Keratinocyte (primary cell): ENCODE results near the gene THRAP3. TPM values are rescaled to one million over a fixed set of nuclear protein-coding genes. Genes with fewer than 3 reads are reported as not detected.
"Not testable (repeated sequence)": the region's sequence is repeated elsewhere in the genome, so short reads cannot be mapped to it uniquely, and the experiment has no call there.

Source experiments
- DNase-seq: peaks from one replicate; pipeline ENCODE4 v3.0.0-alpha.2; 2011; ENCODE audit warnings: low read depth, missing footprints, low spot score
- FAIRE-seq: peaks from 2 replicates; lab custom pipeline; 2011; peaks lifted over from hg19 to GRCh38; lab: Jason Lieb, UNC
- H2AFZ ChIP-seq: 2 replicates; pipeline ENCODE4 v1.6.0; 2012; ENCODE audit warnings: low read length, control low read depth, inconsistent platforms; ENCODE audit not compliant: control insufficient read depth
- H3K27ac ChIP-seq: 2 replicates; pipeline ENCODE4 v1.5.1; 2011; ENCODE audit warnings: low read length; ENCODE audit not compliant: control insufficient read depth, insufficient read depth
- H3K27me3 ChIP-seq: 3 replicates; pipeline ENCODE4 v1.6.0; 2011; ENCODE audit warnings: low read length; ENCODE audit not compliant: control insufficient read depth, insufficient read depth; ENCODE audit errors: extremely low read depth
- H3K36me3 ChIP-seq, 2 experiments: 2 replicates in 1 of 2; 3 replicates in 1 of 2; pipeline ENCODE4 v1.5.1; 2011; ENCODE audit warnings: low read length in 2 of 2, mild to moderate bottlenecking in 1 of 2; ENCODE audit not compliant: control insufficient read depth in 2 of 2, insufficient read depth in 2 of 2; ENCODE audit errors: extremely low read depth in 1 of 2
- H3K4me1 ChIP-seq: 3 replicates; pipeline ENCODE4 v1.5.1; 2011; ENCODE audit warnings: low read length; ENCODE audit not compliant: control insufficient read depth, insufficient read depth; ENCODE audit errors: extremely low read depth
- H3K4me2 ChIP-seq: 3 replicates; pipeline ENCODE4 v1.6.0; 2011; ENCODE audit warnings: low read depth, low read length; ENCODE audit not compliant: control insufficient read depth, insufficient read depth; ENCODE audit errors: extremely low read depth
- H3K4me3 ChIP-seq, 3 experiments: fragments of 200-600 bp in 1 of 3; sonication (generic) in 1 of 3; 2 replicates in 2 of 3; 3 replicates in 1 of 3; pipeline ENCODE4 v1.5.1; 2011 to 2016; ENCODE audit warnings: low read length in 3 of 3, mild to moderate bottlenecking in 3 of 3, control low read depth in 2 of 3, inconsistent platforms in 1 of 3, low read depth in 1 of 3, mixed read lengths in 1 of 3, mixed run types in 1 of 3, moderate library complexity in 1 of 3; ENCODE audit not compliant: control insufficient read depth in 2 of 3, insufficient read depth in 2 of 3; ENCODE audit errors: extremely low read depth in 1 of 3
- H3K79me2 ChIP-seq: 2 replicates; pipeline ENCODE4 v1.6.0; 2012; ENCODE audit warnings: low read length; ENCODE audit not compliant: control insufficient read depth, insufficient read depth
- H3K9ac ChIP-seq: 3 replicates; pipeline ENCODE4 v1.6.0; 2011; ENCODE audit warnings: low read length; ENCODE audit not compliant: control insufficient read depth, insufficient read depth; ENCODE audit errors: extremely low read depth
- H3K9me1 ChIP-seq: 3 replicates; pipeline ENCODE4 v1.6.0; 2011; ENCODE audit warnings: low read length; ENCODE audit not compliant: control insufficient read depth, insufficient read depth; ENCODE audit errors: extremely low read depth
- H3K9me3 ChIP-seq: 2 replicates; pipeline ENCODE4 v1.5.1; 2012; ENCODE audit warnings: low read depth, low read length; ENCODE audit not compliant: control insufficient read depth
- H4K20me1 ChIP-seq: 3 replicates; pipeline ENCODE4 v1.6.0; 2011; ENCODE audit warnings: low read length; ENCODE audit not compliant: control insufficient read depth, insufficient read depth; ENCODE audit errors: extremely low read depth
- EZH2 ChIP-seq: IDR thresholded peaks from one replicate; pipeline ENCODE4 v1.6.1; 2012; ENCODE audit warnings: inconsistent platforms, mild to moderate bottlenecking, low read length, moderate library complexity
- dilution Hi-C: fragments of 300-500 bp; cut with MboI; formaldehyde crosslinking; loops from one replicate; pipeline ENCODE4 v1.7.0; 2020; ENCODE audit warnings: low sequenced_read_pairs; ENCODE audit not compliant: extremely low pct_ligation_motif_present
- polyA plus RNA-seq, 5 experiments: library from polyadenylated mRNA; depleted of rRNA in 3 of 5; stranded (reverse) in 3 of 5; stranded (forward) in 1 of 5; unstranded in 1 of 5; fragments of >200 nt; gene quantifications; 1 replicate in 1 of 5; 2 replicates in 3 of 5; 3 replicates in 1 of 5; pipeline versions ENCODE4 v1.2.1 to v1.2.3, GENCODE V29; 2011 to 2012; ENCODE audit warnings: missing spikeins in 2 of 5, low read depth in 1 of 5, low replicate concordance in 1 of 5
- TF ChIP-seq, protein P1 (sequence below), 3 experiments: IDR thresholded peaks in 1 of 3; conservative IDR thresholded peaks in 1 of 3; optimal IDR thresholded peaks in 1 of 3; 2 replicates in 2 of 3; 3 replicates in 1 of 3; pipeline versions ENCODE3 to v1.5.1; 2011; ENCODE audit warnings: low read length in 3 of 3, mild to moderate bottlenecking in 3 of 3, moderate library complexity in 2 of 3, control low read depth in 1 of 3, inconsistent platforms in 1 of 3; ENCODE audit not compliant: insufficient read depth in 2 of 3; ENCODE audit errors: extremely low read depth in 1 of 3

Gene THRAP3
- polyA plus RNA-seq, 1 donor (not counting 4 experiments of a cell fraction or from before 2014, with no cell fraction given), result 79.6 TPM

DNA sequence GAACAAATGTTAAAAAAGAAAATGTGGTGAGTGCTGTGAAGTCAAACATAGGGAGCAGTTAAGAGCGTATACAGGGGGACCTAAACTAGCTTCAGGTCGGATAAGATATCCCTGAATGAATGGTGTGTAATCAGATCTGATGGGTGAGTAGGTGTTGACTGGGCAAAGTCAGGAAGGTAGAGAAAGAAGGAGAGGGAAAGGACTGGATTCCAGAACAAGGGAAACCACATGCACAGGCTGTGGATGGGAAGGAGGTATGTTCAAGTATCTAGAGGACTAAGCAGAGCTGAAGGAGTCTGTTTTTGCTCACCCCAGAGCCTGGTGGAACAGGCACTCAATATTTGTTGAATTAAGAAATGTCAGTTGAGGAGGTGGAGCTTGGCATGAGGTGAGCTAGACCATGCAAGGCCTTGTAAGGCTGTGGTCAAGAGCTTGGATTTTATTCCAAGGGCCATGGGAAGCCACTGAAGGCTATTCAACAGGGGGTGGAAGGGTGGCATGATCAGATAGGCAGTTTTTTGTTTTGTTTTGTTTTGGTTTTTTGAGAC is 40.9 kb upstream of the THRAP3 start:
- FAIRE-seq, result peak; percentile 52
- Histone ChIP-seq H3K27ac (no peak overlapping the region), H3K36me3 (peaks cover 25 to 32% of the 10 kb centered on the region in 2 experiments), H4K20me1 (peaks cover 5% of the 10 kb centered on the region), H3K4me3 (no peak overlapping the region), H2AFZ (no peak overlapping the region), H3K9me1 (no peaks in the 10 kb centered on the region), H3K27me3 (no peaks in the 10 kb centered on the region), H3K9ac (no peak overlapping the region), H3K79me2 (peaks cover 3% of the 10 kb centered on the region), H3K4me1 (peaks cover 10% of the 10 kb centered on the region), H3K9me3 (no peaks in the 10 kb centered on the region), H3K4me2 (no peak overlapping the region)
- DNase-seq, result no peak
- dilution Hi-C loops, result no loop called here
- TF ChIP-seq, protein P1, sequence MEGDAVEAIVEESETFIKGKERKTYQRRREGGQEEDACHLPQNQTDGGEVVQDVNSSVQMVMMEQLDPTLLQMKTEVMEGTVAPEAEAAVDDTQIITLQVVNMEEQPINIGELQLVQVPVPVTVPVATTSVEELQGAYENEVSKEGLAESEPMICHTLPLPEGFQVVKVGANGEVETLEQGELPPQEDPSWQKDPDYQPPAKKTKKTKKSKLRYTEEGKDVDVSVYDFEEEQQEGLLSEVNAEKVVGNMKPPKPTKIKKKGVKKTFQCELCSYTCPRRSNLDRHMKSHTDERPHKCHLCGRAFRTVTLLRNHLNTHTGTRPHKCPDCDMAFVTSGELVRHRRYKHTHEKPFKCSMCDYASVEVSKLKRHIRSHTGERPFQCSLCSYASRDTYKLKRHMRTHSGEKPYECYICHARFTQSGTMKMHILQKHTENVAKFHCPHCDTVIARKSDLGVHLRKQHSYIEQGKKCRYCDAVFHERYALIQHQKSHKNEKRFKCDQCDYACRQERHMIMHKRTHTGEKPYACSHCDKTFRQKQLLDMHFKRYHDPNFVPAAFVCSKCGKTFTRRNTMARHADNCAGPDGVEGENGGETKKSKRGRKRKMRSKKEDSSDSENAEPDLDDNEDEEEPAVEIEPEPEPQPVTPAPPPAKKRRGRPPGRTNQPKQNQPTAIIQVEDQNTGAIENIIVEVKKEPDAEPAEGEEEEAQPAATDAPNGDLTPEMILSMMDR (optimal IDR thresholded peaks at IDR 0.05 in 1 of 3, IDR thresholded peaks at IDR 0.05 in 1 of 3, conservative IDR thresholded peaks at IDR 0.05 in 1 of 3; ENCODE audit: extremely low read depth in 1 of 3, insufficient read depth in 2 of 3, low read length in 3 of 3), result no peak
- TF ChIP-seq EZH2, result no peak

DNA sequence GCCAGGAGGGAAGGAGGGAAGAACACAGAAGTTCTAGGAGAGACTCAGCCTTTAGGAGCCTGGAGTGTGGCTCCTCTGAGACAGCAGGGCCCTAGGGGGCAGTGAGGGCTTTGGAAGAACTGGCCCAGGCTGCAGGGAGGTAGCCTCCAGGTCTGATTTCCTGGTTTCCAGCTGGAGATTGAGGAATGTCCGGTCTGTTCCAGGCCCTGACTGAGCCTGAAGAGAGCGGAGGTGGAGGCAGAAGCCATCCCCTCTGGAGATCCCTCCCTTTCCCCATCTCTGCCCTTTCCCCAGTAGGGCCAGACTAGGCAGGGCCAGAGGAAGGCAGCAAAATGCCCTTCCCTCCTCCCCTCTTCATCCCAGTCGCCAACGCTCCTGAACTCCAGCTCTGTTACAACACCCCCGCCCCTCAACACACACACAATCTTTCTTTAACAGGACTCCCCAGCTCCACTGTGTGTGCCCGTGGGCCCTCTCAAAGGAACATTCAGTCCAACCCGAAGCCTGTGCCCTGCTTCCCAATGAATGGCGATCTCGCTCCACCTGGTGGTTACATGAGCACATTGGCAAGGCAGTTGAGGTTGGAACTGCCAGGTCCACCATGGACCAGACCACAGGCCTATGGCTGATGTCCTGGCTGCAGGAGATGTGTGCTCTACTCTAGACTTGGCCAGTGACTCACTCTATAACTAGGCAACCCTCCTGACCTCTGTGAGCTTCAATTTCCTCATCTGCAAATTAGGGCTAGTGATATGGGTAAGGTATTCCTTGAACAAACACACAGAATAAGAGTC is 36.2 kb upstream of the THRAP3 start:
- peak; percentile 98 for FAIRE-seq
- no peak for DNase-seq
- TF ChIP-seq, protein P1 (optimal IDR thresholded peaks at IDR 0.05 in 1 of 3, IDR thresholded peaks at IDR 0.05 in 1 of 3, conservative IDR thresholded peaks at IDR 0.05 in 1 of 3; ENCODE audit: extremely low read depth in 1 of 3, insufficient read depth in 2 of 3, low read length in 3 of 3), result peak; percentile 82 to 100 (median 96)
- TF ChIP-seq EZH2, result no peak
- no peaks in the 10 kb centered on the region for H3K27me3 ChIP-seq
- dilution Hi-C loops, result no loop called here
- H2AFZ ChIP-seq, result peak overlapping the region; percentile 90
- peak overlapping the region in 1 of 3 experiments; percentile 5 for H3K4me3 ChIP-seq
- H3K4me1 ChIP-seq, result peaks cover 9% of the 10 kb centered on the region
- no peaks in the 10 kb centered on the region for H3K36me3 ChIP-seq
- no peaks in the 10 kb centered on the region for H4K20me1 ChIP-seq
- peak overlapping the region; percentile 68 for H3K9ac ChIP-seq
- no peaks in the 10 kb centered on the region for H3K9me3 ChIP-seq
- H3K9me1 ChIP-seq, result no peaks in the 10 kb centered on the region
- no peaks in the 10 kb centered on the region for H3K79me2 ChIP-seq
- peak overlapping the region; percentile 83 for H3K27ac ChIP-seq
- peak overlapping the region; percentile 57 for H3K4me2 ChIP-seq

DNA sequence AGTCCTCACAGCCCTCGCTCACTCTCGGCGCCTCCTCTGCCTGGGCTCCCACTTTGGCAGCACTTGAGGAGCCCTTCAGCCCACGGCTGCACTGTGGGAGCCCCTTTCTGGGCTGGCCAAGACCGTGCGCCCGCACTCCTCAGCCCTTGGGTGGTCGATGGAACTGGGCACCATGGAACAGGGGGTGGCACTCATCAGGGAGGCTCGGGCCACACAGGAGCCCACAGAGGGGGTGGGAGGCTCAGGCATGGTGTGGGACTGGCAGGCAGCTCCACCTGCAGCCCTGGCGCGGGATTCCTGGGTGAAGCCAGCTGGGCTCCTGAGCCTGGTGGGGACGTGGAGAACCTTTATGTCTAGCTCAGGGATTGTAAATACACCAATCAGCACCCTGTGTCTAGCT is 27.4 kb upstream of the THRAP3 start:
- DNase-seq, H3K79me2 ChIP-seq, H3K9me3 ChIP-seq, H3K4me2 ChIP-seq, H3K27ac ChIP-seq, H3K36me3 ChIP-seq, H4K20me1 ChIP-seq, FAIRE-seq, H2AFZ ChIP-seq, H3K4me3 ChIP-seq, H3K9me1 ChIP-seq, H3K9ac ChIP-seq, H3K27me3 ChIP-seq, dilution Hi-C loops: not testable (repeated sequence)
- H3K4me1 ChIP-seq, result peaks cover 17% of the 10 kb centered on the region
